UCSD-AML1 (cell line): Measurements from ENCODE around the gene PHC2.
A peak's percentile ranks its signal among the peaks of the same experiment; 100 is the strongest.
"Not testable (repeated sequence)": the region's sequence is repeated elsewhere in the genome, so short reads cannot be mapped to it uniquely, and the experiment has no call there.

ENCODE experiments used
- DNase-seq: peaks from one replicate; lab custom pipeline; 2025; ENCODE audit not compliant: unreplicated experiment; lab: John Stamatoyannopoulos, UW

Gene PHC2

GRCh38 chr1:33297911-33298622 is 132.8 kb downstream of the PHC2 start:
- DNase-seq, result no peak

GRCh38 chr1:33296824-33297223 is 134.1 kb downstream of the PHC2 start:
- no peak for DNase-seq

GRCh38 chr1:33296082-33296458 is 134.8 kb downstream of the PHC2 start:
- DNase-seq, result no peak

- peak; percentile 74 for DNase-seq
Observed at GRCh38 chr1:33295450-33296081, 135.3 kb downstream of the PHC2 start.

- DNase-seq, result no peak
Observed at GRCh38 chr1:33295023-33295422, 135.9 kb downstream of the PHC2 start.

GRCh38 chr1:33294071-33295010 is 136.6 kb downstream of the PHC2 start:
- no peak for DNase-seq

- DNase-seq, result no peak
Observed at GRCh38 chr1:33292726-33293340, 138.1 kb downstream of the PHC2 start.

GRCh38 chr1:33290615-33291014 is 140.3 kb downstream of the PHC2 start:
- not testable (repeated sequence) for DNase-seq

- no peak for DNase-seq
Observed at GRCh38 chr1:33289858-33290154, 141.1 kb downstream of the PHC2 start.

GRCh38 chr1:33288976-33289857 is 141.7 kb downstream of the PHC2 start:
- no peak for DNase-seq

- DNase-seq, result no peak
Observed at GRCh38 chr1:33287317-33287716, 143.6 kb downstream of the PHC2 start.

- no peak for DNase-seq
Observed at GRCh38 chr1:33286451-33287185, 144.3 kb downstream of the PHC2 start.

- no peak for DNase-seq
Observed at GRCh38 chr1:33284049-33284448, 146.8 kb downstream of the PHC2 start.

- no peak for DNase-seq
Observed at GRCh38 chr1:33282791-33283190, 148.1 kb downstream of the PHC2 start.

GRCh38 chr1:33281554-33282303 is 149.2 kb downstream of the PHC2 start:
- DNase-seq, result no peak

- no peak for DNase-seq
Observed at GRCh38 chr1:33280091-33280661, 150.7 kb downstream of the PHC2 start.

GRCh38 chr1:33277488-33278084 is 153.3 kb downstream of the PHC2 start:
- DNase-seq, result no peak

GRCh38 chr1:33276573-33277298 is 154.2 kb downstream of the PHC2 start:
- no peak for DNase-seq
